Measurements from ENCODE around the gene TNFAIP3.

DNA sequence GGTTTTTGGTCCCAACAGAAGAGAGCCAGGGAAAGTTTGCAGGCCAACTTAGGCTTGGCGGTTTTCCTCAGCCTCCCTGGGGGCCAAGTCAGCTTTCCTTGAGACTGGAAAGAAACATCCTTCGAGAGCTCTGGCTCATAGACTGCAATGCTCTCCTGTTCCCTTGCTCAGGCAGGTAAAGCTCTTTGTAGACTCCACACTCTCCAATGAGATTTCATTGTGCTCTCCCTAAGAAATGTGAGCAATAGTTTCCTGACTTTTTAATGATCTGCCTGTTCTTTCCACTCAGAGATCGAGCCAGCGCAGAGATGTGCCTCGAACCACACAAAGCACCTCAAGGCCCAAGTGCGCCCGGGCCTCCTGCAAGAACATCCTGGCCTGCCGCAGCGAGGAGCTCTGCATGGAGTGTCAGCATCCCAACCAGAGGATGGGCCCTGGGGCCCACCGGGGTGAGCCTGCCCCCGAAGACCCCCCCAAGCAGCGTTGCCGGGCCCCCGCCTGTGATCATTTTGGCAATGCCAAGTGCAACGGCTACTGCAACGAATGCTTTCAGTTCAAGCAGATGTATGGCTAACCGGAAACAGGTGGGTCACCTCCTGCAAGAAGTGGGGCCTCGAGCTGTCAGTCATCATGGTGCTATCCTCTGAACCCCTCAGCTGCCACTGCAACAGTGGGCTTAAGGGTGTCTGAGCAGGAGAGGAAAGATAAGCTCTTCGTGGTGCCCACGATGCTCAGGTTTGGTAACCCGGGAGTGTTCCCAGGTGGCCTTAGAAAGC is 13.9 kb downstream of the TNFAIP3 start:
- no peak for TF ChIP-seq CTCF (IDR thresholded peaks at IDR 0.05; ENCODE audit: low read depth, low read length)
- TF ChIP-seq EZH2phosphoT487 (IDR thresholded peaks at IDR 0.05; ENCODE audit: low read depth) = no peak
